ENCODE results near the gene TIMM9. TPM values are rescaled to one million over a fixed set of nuclear protein-coding genes. Genes with fewer than 3 reads are reported as not detected.
"Not testable (repeated sequence)": the region's sequence is repeated elsewhere in the genome, so short reads cannot be mapped to it uniquely, and the experiment has no call there.

The TIMM9 gene
- total RNA-seq, 2 experiments from 2014 or later = 36.2 to 45.1 TPM

GRCh38 chr14:58428118-58428683 lies 870 bp upstream of the TIMM9 start:
- Mint-ChIP-seq H3K4me3 (peak overlapping the region; percentile 86), H3K27ac (peak overlapping the region; percentile 99), H3K4me1 (peaks cover 45% of the 10 kb centered on the region), H3K27me3 (no peaks in the 10 kb centered on the region), H3K9me3 (no peaks in the 10 kb centered on the region), H3K36me3 (ENCODE audit: low read depth) (peaks cover 22% of the 10 kb centered on the region)
- peak; percentile 38 for DNase-seq
- POLR2A ChIA-PET = interaction anchor here (1.5 kb wide), 1 partner anchor 130 kb away, joined by 4 read pairs; no protein-coding TSS in a partner anchor
- CTCF ChIA-PET = interaction anchor here (0.8 to 5.5 kb wide), 2 partner anchors 9 to 33 kb away, joined by 3 to 26 read pairs; partner anchors contain the start of gene TOMM20L

GRCh38 chr14:58426670-58427280 lies 556 bp downstream of the TIMM9 start:
- CTCF ChIA-PET = interaction anchor here (0.5 to 5.5 kb wide), 2 partner anchors 31 to 147 kb away, joined by 3 to 26 read pairs; partner anchors contain the start of gene TOMM20L
- no peaks in the 10 kb centered on the region for H3K9me3 Mint-ChIP-seq
- H3K36me3 Mint-ChIP-seq (ENCODE audit: low read depth) = peaks cover 21% of the 10 kb centered on the region
- POLR2A ChIA-PET = interaction anchor here (0.7 to 1.5 kb wide), 2 partner anchors 129 to 557 kb away, joined by 3 to 4 read pairs; no protein-coding TSS in a partner anchor
- no peaks in the 10 kb centered on the region for H3K27me3 Mint-ChIP-seq
- H3K4me1 Mint-ChIP-seq = peaks cover 42% of the 10 kb centered on the region
- peak overlapping the region; percentile 99 for H3K27ac Mint-ChIP-seq
- H3K4me3 Mint-ChIP-seq = peak overlapping the region; percentile 86
- peak; percentile 47 for DNase-seq

- H3K27me3 Mint-ChIP-seq, H3K9me3 Mint-ChIP-seq, DNase-seq, H3K4me1 Mint-ChIP-seq, H3K27ac Mint-ChIP-seq, POLR2A ChIA-PET, H3K4me3 Mint-ChIP-seq: not testable (repeated sequence)
- H3K36me3 Mint-ChIP-seq (ENCODE audit: low read depth) = peaks cover 52% of the 10 kb centered on the region
- CTCF ChIA-PET = interaction anchor here (1.1 kb wide), 1 partner anchor 22 kb away, joined by 3 read pairs; the partner anchor contains the start of gene TOMM20L
Observed at GRCh38 chr14:58416934-58417333, 10.4 kb downstream of the TIMM9 start.

GRCh38 chr14:58415636-58416547 lies 11.4 kb downstream of the TIMM9 start:
- CTCF ChIA-PET = no interaction called here
- Mint-ChIP-seq H3K36me3 (ENCODE audit: low read depth) (peaks cover 50% of the 10 kb centered on the region), H3K4me1 (peaks cover 5% of the 10 kb centered on the region), H3K9me3 (peaks cover 3% of the 10 kb centered on the region), H3K4me3 (no peak overlapping the region), H3K27me3 (no peaks in the 10 kb centered on the region), H3K27ac (no peak overlapping the region)
- POLR2A ChIA-PET = no interaction called here
- no peak for DNase-seq

GRCh38 chr14:58414845-58415244 lies 12.5 kb downstream of the TIMM9 start:
- no peak overlapping the region for H3K27ac Mint-ChIP-seq
- no peak overlapping the region for H3K4me3 Mint-ChIP-seq
- H3K4me1 Mint-ChIP-seq = peaks cover 5% of the 10 kb centered on the region
- H3K36me3 Mint-ChIP-seq (ENCODE audit: low read depth) = peaks cover 50% of the 10 kb centered on the region
- peaks cover 3% of the 10 kb centered on the region for H3K9me3 Mint-ChIP-seq
- ChIA-PET POLR2A (no interaction called here), CTCF (no interaction called here)
- no peak for DNase-seq
- H3K27me3 Mint-ChIP-seq = no peaks in the 10 kb centered on the region

- Mint-ChIP-seq H3K36me3 (ENCODE audit: low read depth) (peaks cover 31% of the 10 kb centered on the region), H3K9me3 (no peaks in the 10 kb centered on the region), H3K4me3 (no peak overlapping the region), H3K27me3 (no peaks in the 10 kb centered on the region), H3K27ac (no peak overlapping the region), H3K4me1 (no peaks in the 10 kb centered on the region)
- ChIA-PET POLR2A (no interaction called here), CTCF (no interaction called here)
- no peak for DNase-seq
Observed at GRCh38 chr14:58408681-58409215, 18.6 kb downstream of the TIMM9 start.

GRCh38 chr14:58401587-58401986 lies 25.7 kb downstream of the TIMM9 start:
- CTCF ChIA-PET = no interaction called here
- no peak overlapping the region for H3K4me3 Mint-ChIP-seq
- H3K4me1 Mint-ChIP-seq = peaks cover 1% of the 10 kb centered on the region
- peaks cover 4% of the 10 kb centered on the region for H3K36me3 Mint-ChIP-seq (ENCODE audit: low read depth)
- POLR2A ChIA-PET = interaction anchor here (0.7 kb wide), 1 partner anchor 419 kb away, joined by 7 read pairs; no protein-coding TSS in a partner anchor
- H3K9me3 Mint-ChIP-seq = no peaks in the 10 kb centered on the region
- H3K27ac Mint-ChIP-seq = no peak overlapping the region
- H3K27me3 Mint-ChIP-seq = no peaks in the 10 kb centered on the region
- DNase-seq = peak; percentile 14

GRCh38 chr14:58398895-58399294 lies 28.4 kb downstream of the TIMM9 start:
- peaks cover 11% of the 10 kb centered on the region for H3K4me1 Mint-ChIP-seq

GRCh38 chr14:58398495-58398894 lies 28.8 kb downstream of the TIMM9 start:
- no peak for DNase-seq
- Mint-ChIP-seq H3K4me3 (no peak overlapping the region), H3K27me3 (no peaks in the 10 kb centered on the region), H3K36me3 (ENCODE audit: low read depth) (no peaks in the 10 kb centered on the region), H3K27ac (no peak overlapping the region), H3K9me3 (no peaks in the 10 kb centered on the region), H3K4me1 (peaks cover 11% of the 10 kb centered on the region)
- ChIA-PET POLR2A (interaction anchor here (0.6 kb wide), 1 partner anchor 86 kb away, joined by 3 read pairs; no protein-coding TSS in a partner anchor), CTCF (interaction anchor here (0.6 kb wide), 1 partner anchor 225 kb away, joined by 4 read pairs; no protein-coding TSS in a partner anchor)

More at GRCh38 chr14:58398895-58399294, 28.4 kb downstream of the TIMM9 start:
- Mint-ChIP-seq H3K9me3 (no peaks in the 10 kb centered on the region), H3K4me3 (no peak overlapping the region), H3K36me3 (ENCODE audit: low read depth) (no peaks in the 10 kb centered on the region), H3K27ac (no peak overlapping the region), H3K27me3 (no peaks in the 10 kb centered on the region)
- ChIA-PET CTCF (no interaction called here), POLR2A (interaction anchor here (0.6 kb wide), 1 partner anchor 86 kb away, joined by 3 read pairs; no protein-coding TSS in a partner anchor)
- no peak for DNase-seq

- no peaks in the 10 kb centered on the region for H3K36me3 Mint-ChIP-seq (ENCODE audit: low read depth)
- no peak overlapping the region for H3K4me3 Mint-ChIP-seq
- ChIA-PET POLR2A (interaction anchor here (0.6 kb wide), 1 partner anchor 115 kb away, joined by 13 read pairs; no protein-coding TSS in a partner anchor), CTCF (interaction anchor here (0.9 to 2.7 kb wide), 3 partner anchors 14 to 99 kb away, joined by 3 to 26 read pairs (median 3); partner anchors contain the start of genes ARID4A, KIAA0586 and TIMM9)
- DNase-seq = no peak
- H3K27me3 Mint-ChIP-seq = no peaks in the 10 kb centered on the region
- H3K27ac Mint-ChIP-seq = no peak overlapping the region
- H3K4me1 Mint-ChIP-seq = peaks cover 11% of the 10 kb centered on the region
- no peaks in the 10 kb centered on the region for H3K9me3 Mint-ChIP-seq
Observed at GRCh38 chr14:58397156-58397555, 30.2 kb downstream of the TIMM9 start.

- POLR2A ChIA-PET = no interaction called here
- DNase-seq = peak; percentile 63
- peak within 1 kb of the TSS; percentile 71 for H3K27ac Mint-ChIP-seq
Observed at GRCh38 chr14:58395812-58396788, 31.2 kb downstream of the TIMM9 start, which contains the start of gene TOMM20L. TOMM20L (plus strand) TSS chr14:58395930; CDS start chr14:58395958, 28 bp downstream.

More at GRCh38 chr14:58395812-58396788, 31.2 kb downstream of the TIMM9 start, which contains the start of gene TOMM20L:
- H3K36me3 Mint-ChIP-seq (ENCODE audit: low read depth) = no peaks in the 10 kb centered on the region
- H3K27me3 Mint-ChIP-seq = no peaks in the 10 kb centered on the region
- H3K4me1 Mint-ChIP-seq = peaks cover 11% of the 10 kb centered on the region
- CTCF ChIA-PET = interaction anchor here (0.6 to 2.7 kb wide), 9 partner anchors 9 to 201 kb away, joined by 3 to 26 read pairs (median 3); partner anchors contain the start of genes ARID4A, KIAA0586 and TIMM9
- peak within 1 kb of the TSS; percentile 63 for H3K4me3 Mint-ChIP-seq
- no peaks in the 10 kb centered on the region for H3K9me3 Mint-ChIP-seq

All from activated CD4-positive, alpha-beta T cell treated with anti-CD3 and anti-CD28 coated beads, Interleukin-2, amount 10 ng/mL, durations not matched to agents 7 days and 5 days (primary cell).